HepG2 (cell line): Measurements from ENCODE around the gene PLA2G4D.

Source experiments
- ARID2 ChIP-seq: sonication (generic); formaldehyde crosslinking; IDR thresholded peaks from 2 replicates; pipeline ENCODE4 v1.8.1; 2022; ENCODE audit warnings: mild to moderate bottlenecking, missing genetic modification reagents, borderline replicate concordance
- EZH2 ChIP-seq: conservative IDR thresholded peaks from 2 replicates; pipeline ENCODE4 v1.6.1; 2012; ENCODE audit warnings: mild to moderate bottlenecking, low read depth, low read length, moderate library complexity
- NFE2L2 ChIP-seq: fragments of 150-350 bp; IDR thresholded peaks from 2 replicates; pipeline ENCODE4 v1.6.1; 2014; ENCODE audit warnings: low read length
- YEATS4 ChIP-seq: sonication (generic); formaldehyde crosslinking; IDR thresholded peaks from 2 replicates; pipeline ENCODE4 v1.4.0; 2020; ENCODE audit warnings: missing genetic modification reagents, borderline replicate concordance
- TF ChIP-seq, protein P1 (sequence below): sonication (generic); formaldehyde crosslinking; IDR thresholded peaks from 2 replicates; pipeline ENCODE4 v1.4.0; 2020; ENCODE audit warnings: missing genetic modification reagents

- TF ChIP-seq YEATS4 (CRISPR knock-in tag) (no peak), EZH2 (no peak), ARID2 (CRISPR knock-in tag) (no peak), NFE2L2 (no peak)
- TF ChIP-seq, protein P1, sequence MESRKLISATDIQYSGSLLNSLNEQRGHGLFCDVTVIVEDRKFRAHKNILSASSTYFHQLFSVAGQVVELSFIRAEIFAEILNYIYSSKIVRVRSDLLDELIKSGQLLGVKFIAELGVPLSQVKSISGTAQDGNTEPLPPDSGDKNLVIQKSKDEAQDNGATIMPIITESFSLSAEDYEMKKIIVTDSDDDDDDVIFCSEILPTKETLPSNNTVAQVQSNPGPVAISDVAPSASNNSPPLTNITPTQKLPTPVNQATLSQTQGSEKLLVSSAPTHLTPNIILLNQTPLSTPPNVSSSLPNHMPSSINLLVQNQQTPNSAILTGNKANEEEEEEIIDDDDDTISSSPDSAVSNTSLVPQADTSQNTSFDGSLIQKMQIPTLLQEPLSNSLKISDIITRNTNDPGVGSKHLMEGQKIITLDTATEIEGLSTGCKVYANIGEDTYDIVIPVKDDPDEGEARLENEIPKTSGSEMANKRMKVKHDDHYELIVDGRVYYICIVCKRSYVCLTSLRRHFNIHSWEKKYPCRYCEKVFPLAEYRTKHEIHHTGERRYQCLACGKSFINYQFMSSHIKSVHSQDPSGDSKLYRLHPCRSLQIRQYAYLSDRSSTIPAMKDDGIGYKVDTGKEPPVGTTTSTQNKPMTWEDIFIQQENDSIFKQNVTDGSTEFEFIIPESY (CRISPR knock-in tag) = no peak
Measured at GRCh38 chr15:42053914-42054313, 40.4 kb downstream of the PLA2G4D start.
